Non-pigmented ciliary epithelial cell (primary cell): ENCODE measurements around the gene PIP4K2A.

Experiments
- DNase-seq: peaks from one replicate; pipeline ENCODE4 v3.0.0-alpha.2; 2010; ENCODE audit warnings: low read depth

PIP4K2A gene

DNA sequence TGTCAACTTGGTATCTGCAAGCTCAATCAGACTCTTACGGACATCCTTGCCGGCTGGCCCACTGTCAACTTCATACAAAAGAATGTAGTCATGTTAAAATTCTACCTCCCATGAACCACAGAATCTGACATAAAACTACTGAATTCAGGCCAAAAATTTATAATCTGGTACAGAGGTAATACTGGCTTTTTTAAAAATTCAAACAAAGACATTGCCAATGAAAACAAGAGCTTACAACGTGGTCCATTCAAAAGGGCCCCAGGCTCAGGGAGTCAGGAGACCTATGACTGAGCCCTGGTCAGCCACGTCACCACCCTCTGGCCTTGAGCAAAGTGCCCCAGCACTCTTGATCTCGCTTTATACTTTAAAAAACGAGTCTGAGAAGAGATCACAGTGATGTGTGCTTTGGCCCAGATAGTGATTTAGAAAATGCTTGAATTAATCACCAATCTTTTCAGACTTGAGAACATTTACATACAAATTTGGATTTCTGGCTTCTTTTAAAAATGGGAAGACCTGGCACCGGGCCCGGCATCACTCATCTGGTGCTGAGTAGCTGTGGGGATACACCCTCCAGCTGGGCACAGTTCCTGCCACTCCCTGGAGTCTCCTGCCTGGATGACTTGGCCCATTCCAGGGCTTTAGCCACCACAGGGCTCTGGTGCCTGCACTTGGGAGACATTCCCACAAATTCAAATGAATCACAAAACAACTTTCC, 94.1 kb downstream of the PIP4K2A start:
- peak; percentile 85 for DNase-seq

DNA sequence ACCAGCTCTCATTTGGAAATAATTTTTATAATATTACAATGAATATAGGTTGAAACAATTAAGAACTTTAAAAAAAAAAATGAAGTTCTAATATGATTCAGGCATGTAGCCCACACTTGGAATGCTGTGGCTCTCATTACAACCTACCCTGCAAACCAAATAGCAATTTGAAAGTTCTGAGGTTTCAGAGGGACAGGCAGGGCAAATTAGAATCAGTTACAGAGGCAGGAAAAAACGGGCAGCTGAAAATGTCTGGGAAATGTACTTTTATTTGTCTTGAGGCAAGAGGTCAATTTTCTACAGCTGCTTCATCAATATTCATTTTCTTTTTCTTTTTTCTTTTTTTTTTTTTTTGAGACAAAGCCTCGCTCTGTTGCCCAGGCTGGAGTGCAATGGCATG, 95.3 kb downstream of the PIP4K2A start:
- no peak for DNase-seq

DNA sequence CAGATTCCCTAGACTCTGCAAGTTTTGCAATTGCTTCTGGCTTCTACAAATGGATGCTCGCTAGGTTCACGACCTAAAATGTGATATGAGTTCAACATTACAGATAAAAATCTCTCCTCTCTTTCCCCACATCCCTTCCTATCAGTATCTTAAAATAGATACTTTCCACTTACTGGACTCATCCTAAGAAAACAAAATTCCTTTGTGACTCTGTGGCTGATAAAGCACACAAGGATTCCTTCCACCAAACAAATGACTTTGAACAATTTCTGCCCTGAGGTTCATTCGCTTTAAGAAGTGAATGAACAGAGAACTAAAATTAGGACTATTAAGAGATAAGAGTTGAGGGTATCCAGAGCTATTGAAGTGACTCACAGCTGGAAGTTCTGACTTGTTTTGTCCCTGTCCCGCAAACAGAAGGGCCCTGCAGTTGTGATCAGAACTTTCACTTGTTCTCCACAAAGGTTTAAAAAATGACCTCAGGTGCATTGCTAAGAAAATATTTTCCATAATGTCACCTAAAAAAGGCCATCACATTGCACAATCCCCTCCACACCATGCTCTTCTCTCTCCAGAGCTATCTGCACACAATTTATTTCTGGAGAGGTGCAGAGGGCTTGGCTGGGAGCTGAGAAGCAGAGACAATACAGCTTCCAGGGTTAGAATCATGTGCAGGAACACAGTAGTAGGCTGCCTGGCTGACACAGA, 96.1 kb downstream of the PIP4K2A start:
- DNase-seq = no peak

DNA sequence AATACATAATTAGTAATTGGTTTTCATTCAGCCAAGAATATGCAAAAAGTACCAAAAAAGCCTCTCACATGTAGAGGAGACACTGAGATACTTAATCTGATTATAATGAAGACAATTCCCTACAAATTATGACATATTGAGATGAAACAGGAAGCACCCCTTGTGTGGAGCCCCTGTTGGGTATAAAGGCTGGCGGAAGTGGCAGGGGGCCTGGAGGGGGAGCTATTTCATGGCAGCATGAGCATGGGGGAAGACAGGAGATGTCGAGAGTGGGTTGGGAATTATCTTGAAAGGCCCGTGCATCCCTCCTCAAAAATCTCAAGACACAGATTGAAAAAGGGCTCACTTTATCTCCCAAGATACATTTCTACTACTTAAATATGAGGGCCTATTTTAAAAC, 96.9 kb downstream of the PIP4K2A start:
- DNase-seq = no peak

GRCh38 chr10:22617051-22617450, 97.3 kb downstream of the PIP4K2A start:
- no peak for DNase-seq

DNA sequence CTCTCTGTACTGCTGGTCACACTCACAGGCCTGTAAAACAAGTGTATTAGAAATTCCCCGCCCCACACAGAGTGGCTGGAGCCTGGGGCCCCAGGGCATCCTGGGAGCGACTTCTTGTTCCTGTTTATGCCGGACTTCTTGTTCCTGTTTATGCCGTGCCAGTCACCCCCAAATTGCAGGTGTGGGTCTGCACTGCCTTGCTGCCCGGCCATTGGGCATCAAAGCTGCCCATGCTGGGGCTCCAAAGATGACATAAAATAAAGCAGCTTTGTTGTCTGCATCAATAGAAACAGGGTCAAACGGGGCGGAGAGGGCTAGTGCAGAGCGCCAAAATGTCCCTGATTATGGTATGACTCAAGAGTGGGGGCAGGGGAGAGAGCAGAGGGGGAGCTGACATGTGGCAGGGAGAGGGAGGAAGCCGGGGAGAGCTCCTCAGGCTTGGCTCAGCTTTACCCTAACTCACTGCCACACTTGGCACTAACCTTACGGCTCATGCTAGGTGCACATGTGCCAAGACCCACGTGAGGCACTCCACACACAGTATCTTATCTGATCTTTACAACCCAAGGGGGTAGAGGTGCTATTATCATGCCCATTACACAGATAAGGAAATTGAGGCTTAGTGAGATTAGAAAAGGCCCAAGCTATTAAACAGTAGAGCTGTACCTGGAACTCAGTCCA, 98.4 kb downstream of the PIP4K2A start:
- DNase-seq = no peak

GRCh38 chr10:22615101-22615500, 99.3 kb downstream of the PIP4K2A start:
- DNase-seq = no peak

DNA sequence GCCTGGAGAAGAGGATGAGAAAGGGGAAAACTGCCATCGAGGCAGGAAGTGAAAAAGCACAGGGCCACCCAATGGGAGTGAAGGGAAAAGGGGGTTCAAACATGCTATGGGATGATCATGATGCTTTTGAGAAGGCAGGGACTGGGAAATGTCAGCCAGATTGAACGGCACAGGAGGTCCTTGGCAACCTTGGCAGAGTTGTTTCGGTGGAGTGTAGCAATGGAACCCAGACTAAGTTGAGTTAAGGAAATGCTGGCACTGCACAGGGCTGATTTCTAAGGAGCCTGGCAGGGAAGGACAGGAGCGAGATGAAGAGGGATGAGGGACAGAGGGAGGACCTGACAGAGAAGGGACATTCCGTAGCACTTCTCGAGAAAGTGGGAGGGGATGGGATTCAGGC, 101.4 kb downstream of the PIP4K2A start:
- no peak for DNase-seq

DNA sequence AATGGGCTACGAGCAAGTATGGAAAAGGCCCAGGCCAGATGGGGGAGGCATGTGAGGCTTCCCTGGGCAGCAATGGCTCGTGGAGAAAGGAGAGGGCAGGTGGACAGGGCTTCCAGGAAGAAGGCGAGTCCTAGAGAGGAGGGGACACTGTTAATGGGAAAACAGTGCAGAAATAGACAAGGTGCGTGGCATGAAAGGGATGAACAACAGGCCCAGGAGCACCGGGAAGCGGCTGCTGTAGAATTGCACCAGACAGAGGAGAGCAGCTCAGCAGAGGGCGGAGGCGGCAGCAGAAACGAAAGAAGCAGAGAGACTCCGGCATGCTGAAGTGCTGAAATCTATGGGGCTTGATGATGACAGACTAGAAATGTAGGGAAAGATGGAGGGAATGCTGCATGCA, 102.1 kb downstream of the PIP4K2A start:
- DNase-seq = no peak

DNA sequence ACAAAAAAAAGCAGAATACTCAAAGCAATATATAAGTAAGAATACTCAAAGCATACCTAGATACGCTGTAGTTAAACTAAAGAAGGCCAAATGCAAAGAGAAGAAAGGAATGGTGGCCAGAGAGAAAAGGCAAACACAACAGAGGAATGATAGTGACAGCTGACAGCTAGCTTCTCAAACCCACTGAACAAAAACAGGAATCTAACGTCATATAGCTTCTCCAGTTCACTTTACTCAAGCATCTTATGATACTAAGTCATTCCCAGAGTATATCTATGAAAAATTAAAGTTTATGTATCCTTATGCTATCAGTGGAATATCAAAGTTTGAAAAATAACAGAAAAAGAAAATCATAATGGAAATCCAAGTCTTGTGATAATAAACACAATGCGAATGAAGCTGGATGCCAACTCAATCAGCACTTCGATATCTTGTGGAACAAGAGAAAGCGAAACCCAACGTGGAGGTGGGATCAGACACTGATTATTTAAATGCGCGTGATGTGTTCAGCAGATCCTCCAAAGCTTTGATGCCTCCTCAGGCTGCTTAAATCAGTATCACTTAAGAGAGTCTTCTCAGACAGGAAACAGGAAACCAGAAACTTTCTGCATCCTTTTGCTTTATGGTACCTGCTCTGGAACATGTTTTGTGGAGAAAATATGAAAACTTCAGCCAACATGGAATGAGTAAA, 102.8 kb downstream of the PIP4K2A start:
- DNase-seq = no peak

DNA sequence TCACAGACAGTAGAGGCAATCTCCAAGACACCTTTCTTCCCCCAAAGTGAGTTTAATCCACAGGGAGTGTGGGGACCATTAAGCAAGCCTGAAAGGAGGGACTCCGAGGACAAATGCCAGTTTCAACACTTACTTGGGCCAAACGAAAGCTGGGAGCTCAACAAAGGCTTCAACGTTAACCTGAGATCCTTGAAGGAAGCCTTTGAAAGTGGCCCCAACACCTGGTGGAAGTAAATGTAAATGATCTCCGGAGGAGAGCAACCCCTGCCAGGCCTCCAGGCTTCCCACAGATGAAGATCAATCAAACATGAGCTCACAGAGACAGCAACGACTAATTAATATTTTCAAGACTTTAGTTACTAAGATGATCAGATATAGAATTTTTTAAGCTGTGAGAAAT, 103.8 kb downstream of the PIP4K2A start:
- no peak for DNase-seq

GRCh38 chr10:22609719-22610465, 104.5 kb downstream of the PIP4K2A start:
- no peak for DNase-seq

GRCh38 chr10:22609251-22609650, 105.1 kb downstream of the PIP4K2A start:
- DNase-seq = no peak

DNA sequence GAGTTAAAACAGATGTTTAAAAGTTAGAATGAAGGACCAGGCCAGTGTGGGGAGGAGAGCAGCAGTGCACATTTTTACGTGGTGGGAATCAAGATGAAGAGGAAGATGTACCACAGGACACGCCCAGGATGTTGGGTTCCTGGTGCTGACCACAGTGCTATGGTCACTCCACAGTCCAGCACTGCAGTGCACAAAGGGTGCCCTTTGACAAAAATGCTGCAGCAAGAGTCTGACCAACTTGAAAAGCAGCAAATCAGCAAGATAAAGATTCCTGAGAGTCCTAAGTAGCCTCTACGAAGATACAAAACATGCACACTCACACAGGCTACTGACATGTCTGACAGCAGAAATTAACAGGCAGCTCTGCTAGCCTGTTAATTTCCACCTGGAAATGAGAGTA, 107.1 kb downstream of the PIP4K2A start:
- DNase-seq = no peak

- DNase-seq = no peak
Observed at GRCh38 chr10:22606164-22606614, 108.2 kb downstream of the PIP4K2A start.

DNA sequence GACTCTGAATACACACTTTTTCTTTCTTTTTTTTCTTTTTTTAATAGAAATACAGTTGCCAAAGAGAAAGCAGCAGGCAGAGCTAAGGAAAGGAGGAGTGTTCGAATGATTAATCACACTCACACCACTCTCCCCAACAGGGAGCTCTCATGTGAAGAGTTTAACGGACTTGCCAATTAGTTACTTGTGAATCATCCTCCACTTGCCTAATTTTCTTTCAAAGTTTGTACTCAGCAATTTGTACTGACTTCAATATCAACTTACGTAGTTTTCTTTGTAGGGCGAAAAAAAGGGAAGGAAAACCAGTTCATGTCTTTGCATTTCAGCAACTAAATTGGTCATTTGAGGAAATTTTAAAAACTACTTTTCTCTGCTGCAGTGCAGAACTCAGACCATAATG, 109.2 kb downstream of the PIP4K2A start:
- DNase-seq = no peak

DNA sequence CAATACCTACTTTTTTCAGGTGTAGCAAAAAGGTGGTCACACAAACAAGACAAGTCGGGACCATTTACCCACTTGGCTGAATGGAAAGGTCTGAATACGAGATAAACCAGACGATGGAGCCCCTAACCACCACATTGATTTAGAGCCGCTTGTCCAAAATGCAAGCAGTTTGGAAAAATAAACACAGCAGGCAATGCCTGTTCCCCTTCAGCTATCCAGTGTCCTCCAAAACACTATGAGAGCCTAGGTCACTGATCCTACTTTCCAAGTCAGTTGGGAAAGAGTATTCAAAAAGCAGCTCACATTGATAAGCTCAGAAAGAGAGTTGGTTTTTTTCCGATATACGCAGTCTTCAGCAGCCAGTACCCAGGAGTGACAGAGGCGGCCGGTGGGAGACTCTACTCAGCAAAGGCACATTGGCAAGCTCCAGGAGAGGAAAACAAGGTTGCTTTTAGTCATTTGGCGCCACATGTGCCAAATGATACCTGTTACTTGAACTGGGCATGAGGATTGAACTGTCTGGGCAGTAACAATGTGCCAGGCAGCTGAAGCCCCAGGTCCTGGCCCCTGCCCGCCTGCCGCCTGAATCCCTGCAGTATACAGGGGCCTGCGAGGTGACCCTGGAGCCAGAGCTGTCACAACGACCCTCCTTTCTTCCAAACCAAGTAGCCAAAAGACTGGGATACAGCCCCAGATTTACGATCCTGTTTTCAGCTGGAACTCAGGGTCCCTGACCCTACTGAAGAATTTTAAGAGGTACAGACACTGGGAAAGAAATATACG, 109.8 kb downstream of the PIP4K2A start:
- DNase-seq = no peak

DNA sequence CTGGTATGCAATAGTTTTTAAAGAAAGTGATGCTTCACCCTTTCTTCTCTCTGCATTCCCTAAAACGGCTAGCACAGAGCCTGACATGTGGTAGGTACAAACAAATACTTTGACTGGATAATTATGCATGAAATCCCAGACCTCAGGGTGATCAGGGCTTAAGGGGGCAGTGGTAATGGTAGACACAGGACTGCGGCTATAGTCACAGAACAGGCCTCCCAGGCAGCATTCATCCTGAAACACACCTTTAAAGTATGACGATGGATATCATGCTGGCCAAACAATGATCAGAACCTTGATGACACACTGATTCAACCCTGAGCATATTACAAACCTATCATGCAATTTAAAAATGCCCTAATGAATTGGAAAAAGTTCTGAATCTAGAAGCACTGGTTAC, 110.8 kb downstream of the PIP4K2A start:
- DNase-seq = no peak

GRCh38 chr10:22601618-22602017, 112.8 kb downstream of the PIP4K2A start:
- no peak for DNase-seq

DNA sequence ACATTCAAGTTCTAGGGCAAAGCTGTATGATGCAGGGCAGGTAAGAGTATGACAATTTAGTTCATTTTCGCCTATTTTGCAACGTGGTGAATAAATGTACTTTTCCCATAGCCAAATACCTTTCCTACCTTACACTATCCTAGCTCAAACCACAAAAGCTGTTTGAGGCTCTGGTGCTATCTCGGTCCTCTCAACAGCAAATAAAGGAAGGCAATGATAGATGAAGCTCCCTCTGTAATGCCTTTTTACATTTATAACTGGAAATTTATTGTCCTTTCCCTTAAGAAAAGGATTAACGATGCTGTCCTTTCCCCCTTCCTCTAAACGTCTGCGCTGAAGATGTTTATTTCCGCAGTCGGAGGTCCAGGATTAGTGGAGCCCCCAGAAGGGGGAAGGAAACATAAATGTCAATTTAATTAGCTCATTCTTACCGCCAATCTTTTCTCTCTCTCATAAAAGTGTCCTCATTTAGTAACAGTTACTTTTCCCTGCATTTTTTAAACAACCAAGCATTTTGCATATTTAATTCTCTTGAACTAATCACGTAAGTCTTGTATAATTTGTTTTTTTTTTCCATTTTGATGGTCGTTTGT, 114.6 kb downstream of the PIP4K2A start:
- no peak for DNase-seq
